Muscle of arm (tissue), 12 donors: ENCODE results near the gene ZNF487. TPM values are rescaled to one million over a fixed set of nuclear protein-coding genes. Genes with fewer than 3 reads are reported as not detected.
"Not testable (repeated sequence)": the region's sequence is repeated elsewhere in the genome, so short reads cannot be mapped to it uniquely, and the experiment has no call there.

ENCODE experiments used
- DNase-seq: peaks from one replicate; pipeline ENCODE4 v3.0.0-alpha.2; 2013
- polyA plus RNA-seq, 12 donors: library from polyadenylated mRNA; unstranded; fragments of 120-200 nt; gene quantifications; one replicate each; pipeline ENCODE4 v1.2.1, GENCODE V29; 2013; ENCODE audit not compliant: insufficient read length in 12 of 12

Gene ZNF487
- polyA plus RNA-seq, 12 donors, result 3.6 to 11.9 (median 4.8) TPM; not detected in 1

GRCh38 chr10:43430926-43431663 is 5.8 kb upstream of the ZNF487 start:
- no peak for DNase-seq

GRCh38 chr10:43437141-43437870 is 395 bp downstream of the ZNF487 start:
- no peak for DNase-seq

- no peak for DNase-seq
Measured at GRCh38 chr10:43440463-43441134, 3.7 kb downstream of the ZNF487 start.

GRCh38 chr10:43444323-43444722 is 7.4 kb downstream of the ZNF487 start:
- DNase-seq, result no peak

GRCh38 chr10:43444897-43445466 is 8.1 kb downstream of the ZNF487 start:
- no peak for DNase-seq

- DNase-seq, result not testable (repeated sequence)
Measured at GRCh38 chr10:43446219-43447017, 9.5 kb downstream of the ZNF487 start.

- DNase-seq, result no peak
Measured at GRCh38 chr10:43448742-43449141, 11.8 kb downstream of the ZNF487 start.

- no peak for DNase-seq
Measured at GRCh38 chr10:43452356-43452914, 15.5 kb downstream of the ZNF487 start.

GRCh38 chr10:43453266-43453831 is 16.4 kb downstream of the ZNF487 start:
- DNase-seq, result no peak

GRCh38 chr10:43454025-43454424 is 17.1 kb downstream of the ZNF487 start:
- DNase-seq, result not testable (repeated sequence)

- DNase-seq, result not testable (repeated sequence)
Measured at GRCh38 chr10:43456561-43456960, 19.6 kb downstream of the ZNF487 start.

GRCh38 chr10:43458227-43458626 is 21.3 kb downstream of the ZNF487 start:
- no peak for DNase-seq

GRCh38 chr10:43461950-43462349 is 25.0 kb downstream of the ZNF487 start:
- DNase-seq, result peak; percentile 83

- not testable (repeated sequence) for DNase-seq
Measured at GRCh38 chr10:43465086-43465735, 28.3 kb downstream of the ZNF487 start.

- not testable (repeated sequence) for DNase-seq
Measured at GRCh38 chr10:43465736-43466120, 28.8 kb downstream of the ZNF487 start.

- no peak for DNase-seq
Measured at GRCh38 chr10:43471146-43471545, 34.2 kb downstream of the ZNF487 start.

GRCh38 chr10:43471935-43472720 is 35.2 kb downstream of the ZNF487 start:
- DNase-seq, result no peak

- no peak for DNase-seq
Measured at GRCh38 chr10:43479275-43479674, 42.4 kb downstream of the ZNF487 start.

- no peak for DNase-seq
Measured at GRCh38 chr10:43482319-43483078, 45.6 kb downstream of the ZNF487 start.
